GM18507 (cell line): ENCODE results near the gene TNFSF18.

Source experiments
- DNase-seq: peaks from one replicate; pipeline ENCODE4 v3.0.0; 2011; ENCODE audit warnings: low read depth; ENCODE audit not compliant: insufficient read length; ENCODE audit errors: extremely low spot score
- FAIRE-seq: peaks from 2 replicates; lab custom pipeline; 2011; peaks lifted over from hg19 to GRCh38; lab: Jason Lieb, UNC

The TNFSF18 gene

GRCh38 chr1:173043253-173043652, 7.5 kb downstream of the TNFSF18 start:
- FAIRE-seq: no peak
- DNase-seq: no peak

- FAIRE-seq (no peak), DNase-seq (no peak)
Measured at GRCh38 chr1:173042806-173043205, 7.9 kb downstream of the TNFSF18 start.

- DNase-seq: no peak
- FAIRE-seq: no peak
Measured at GRCh38 chr1:173039626-173040025, 11.1 kb downstream of the TNFSF18 start.

- DNase-seq (no peak), FAIRE-seq (peak; percentile 26)
Measured at GRCh38 chr1:173038875-173039554, 11.7 kb downstream of the TNFSF18 start.

GRCh38 chr1:173024543-173024942, 26.2 kb downstream of the TNFSF18 start:
- DNase-seq (no peak), FAIRE-seq (no peak)

- no peak for FAIRE-seq
Measured at GRCh38 chr1:173023343-173023742, 27.4 kb downstream of the TNFSF18 start.

GRCh38 chr1:173020138-173020750, 30.5 kb downstream of the TNFSF18 start:
- peak; percentile 95 for FAIRE-seq
- DNase-seq: peak; percentile 26

More at GRCh38 chr1:173023343-173023742, 27.4 kb downstream of the TNFSF18 start:
- DNase-seq: no peak

- FAIRE-seq (peak; percentile 65), DNase-seq (no peak)
Measured at GRCh38 chr1:173017792-173018191, 32.9 kb downstream of the TNFSF18 start.

GRCh38 chr1:173016419-173016818, 34.3 kb downstream of the TNFSF18 start:
- DNase-seq: no peak
- no peak for FAIRE-seq

- FAIRE-seq (no peak), DNase-seq (no peak)
Measured at GRCh38 chr1:173015629-173016028, 35.1 kb downstream of the TNFSF18 start.

GRCh38 chr1:173014160-173014559, 36.6 kb downstream of the TNFSF18 start:
- FAIRE-seq (no peak), DNase-seq (no peak)

GRCh38 chr1:173012126-173012525, 38.6 kb downstream of the TNFSF18 start:
- no peak for DNase-seq
- no peak for FAIRE-seq

GRCh38 chr1:173009597-173009996, 41.1 kb downstream of the TNFSF18 start:
- no peak for DNase-seq
- FAIRE-seq: no peak

- DNase-seq (no peak), FAIRE-seq (no peak)
Measured at GRCh38 chr1:173005196-173005864, 45.4 kb downstream of the TNFSF18 start.

GRCh38 chr1:173002891-173003838, 47.6 kb downstream of the TNFSF18 start:
- FAIRE-seq (no peak), DNase-seq (no peak)

GRCh38 chr1:172999349-172999748, 51.4 kb downstream of the TNFSF18 start:
- DNase-seq (no peak), FAIRE-seq (no peak)

- no peak for FAIRE-seq
- no peak for DNase-seq
Measured at GRCh38 chr1:172997941-172998361, 52.8 kb downstream of the TNFSF18 start.

GRCh38 chr1:172993640-172994039, 57.1 kb downstream of the TNFSF18 start:
- DNase-seq (no peak), FAIRE-seq (no peak)

- DNase-seq (no peak), FAIRE-seq (no peak)
Measured at GRCh38 chr1:172991674-172992400, 58.9 kb downstream of the TNFSF18 start.
